ENCODE measurements around the gene GRAMD1A.

GRCh38 chr19:34961775-34962686 is 38.1 kb upstream of the GRAMD1A start:
- TF ChIP-seq CTCF (conservative IDR thresholded peaks at IDR 0.05; ENCODE audit: low read length) = no peak
- TF ChIP-seq EZH2phosphoT487 (IDR thresholded peaks at IDR 0.05; ENCODE audit: borderline replicate concordance, low read depth, low read length) = no peak
